Pancreas (tissue), 10 donors: Measurements from ENCODE around the gene TRPM3. TPM values are rescaled to one million over a fixed set of nuclear protein-coding genes. Genes with fewer than 3 reads are reported as not detected.

Source experiments
- ATAC-seq, 4 donors: fragments of 200-7000 bp; cut with Tn5 transposase; one replicate each; pipeline versions ENCODE4 v1.8.0 to v1.9.1; 2020; ENCODE audit warnings: mild to moderate bottlenecking in 4 of 4, moderate library complexity in 4 of 4
- DNase-seq, 6 donors: peaks; one replicate each; pipeline ENCODE4 v3.0.0-alpha.2; 2020
- FAIRE-seq: peaks from 2 replicates; lab custom pipeline; 2012; peaks lifted over from hg19 to GRCh38; lab: Jason Lieb, UNC
- H3K27ac ChIP-seq, 4 donors: fragments of 200-600 bp; sonication (generic); 1 replicate in 3 of 4; 2 replicates in 1 of 4; pipeline versions ENCODE4 v1.5.0 to v1.8.0; 2020
- H3K27me3 ChIP-seq, 4 donors: fragments of 200-600 bp; one replicate each; pipeline ENCODE4 v1.8.0; 2021
- H3K36me3 ChIP-seq, 3 donors: fragments of 200-600 bp; sonication (generic) in 1 of 3; one replicate each; pipeline versions ENCODE4 v1.5.0 to v1.8.0; 2020 to 2021
- H3K4me1 ChIP-seq, 3 donors: fragments of 200-600 bp; one replicate each; pipeline ENCODE4 v1.8.0; 2021
- H3K4me3 ChIP-seq, 4 donors: fragments of 200-600 bp; sonication (generic) in 2 of 4; one replicate each; pipeline versions ENCODE4 v1.5.0 to v1.8.0; 2020 to 2021
- H3K9me3 ChIP-seq, 4 donors: fragments of 200-600 bp; one replicate each; pipeline ENCODE4 v1.8.0; 2021
- CTCF ChIP-seq, 4 donors: fragments of 200-600 bp; sonication (generic) in 3 of 4; IDR thresholded peaks; one replicate each; pipeline versions ENCODE4 v1.5.0 to v1.8.0; 2021; ENCODE audit warnings: antibody characterized with exemption in 4 of 4
- WGBS, 2 donors: extraction: QIAGEN DNeasy Blood & Tissue Kit; methylation state at CpG; one replicate each; pipeline ENCODE4 v1.1.7; 2013; 5-methylcytosine and 5-hydroxymethylcytosine counted together
- intact Hi-C, 3 donors: fragments of 100-400 bp; cut with DNase I; formaldehyde crosslinking; loops; one replicate each; pipeline versions ENCODE4 v1.11.1 to v1.14.2; 2022
- polyA plus RNA-seq, 2 donors: library from polyadenylated mRNA; stranded (reverse); fragments of 200-250 nt; gene quantifications; one replicate each; pipeline ENCODE4 v1.2.3, GENCODE V29; 2013
- total RNA-seq, 6 donors: library from RNA; stranded (reverse); fragmentation: NEBNext Ultra II Directional in 4 of 6; extraction: Animal tissue kit (Norgen Biotek cat#: 25700) in 4 of 6; gene quantifications; one replicate each; pipeline versions ENCODE4 v1.2.1 to v1.2.4, GENCODE V29; 2021 to 2023
- donor health status: healthy with polysubstance abuse.
- donor health status: DM: no; HTN: no; CAD: no; lungs with moderate emphysema.
- donor health status: DM: no; HTN: no; CAD: no.
- donor health status: control.
- donor health status: control.
- donor health status: Bipolar disorder and iron deficiency.
- donor health status: DM: yes; HTN: yes; CAD: no.
- donor health status: DM: no; HTN: no; CAD: no.
- donor health status: DM: no; HTN: no; CAD: no.
- donor health status: DM: yes; HTN: yes; CAD: no.

Gene TRPM3
- total and polyA plus RNA-seq, 8 donors, result 0.22 to 1.9 (median 0.76) TPM

GRCh38 chr9:71032779-71033178 is 88.6 kb downstream of the TRPM3 start:
- TF ChIP-seq CTCF (IDR thresholded peaks at IDR 0.05), result no peak

GRCh38 chr9:71025728-71026127 is 95.7 kb downstream of the TRPM3 start:
- DNase-seq, result no peak
- ATAC-seq, result no peak
- Histone ChIP-seq H3K27me3 (no peaks in the 10 kb centered on the region), H3K4me1 (no peaks in the 10 kb centered on the region), H3K27ac (no peak overlapping the region), H3K9me3 (no peaks in the 10 kb centered on the region), H3K4me3 (no peak overlapping the region), H3K36me3 (no peaks in the 10 kb centered on the region)
- intact Hi-C loops, result no loop called here
- FAIRE-seq, result no peak
- 70 to 81% methylated on average over 2 of the region's 2 CpGs for WGBS, 2 donors
- no peak for TF ChIP-seq CTCF (IDR thresholded peaks at IDR 0.05)

More at GRCh38 chr9:71032779-71033178, 88.6 kb downstream of the TRPM3 start:
- Histone ChIP-seq H3K27ac (no peak overlapping the region), H3K9me3 (no peaks in the 10 kb centered on the region), H3K4me3 (no peak overlapping the region), H3K4me1 (peaks cover 0 to 4% (median 0%) of the 10 kb centered on the region in 3 donors), H3K27me3 (no peaks in the 10 kb centered on the region), H3K36me3 (no peaks in the 10 kb centered on the region)
- FAIRE-seq (no peak), DNase-seq (no peak), ATAC-seq (no peak)
- intact Hi-C loops, result no loop called here

GRCh38 chr9:71025201-71025600 is 96.2 kb downstream of the TRPM3 start:
- no peaks in the 10 kb centered on the region for H3K4me1 ChIP-seq
- intact Hi-C loops, result no loop called here
- no peak overlapping the region for H3K4me3 ChIP-seq
- H3K36me3 ChIP-seq, result no peaks in the 10 kb centered on the region
- no peak for TF ChIP-seq CTCF (IDR thresholded peaks at IDR 0.05)
- H3K9me3 ChIP-seq, result no peaks in the 10 kb centered on the region
- H3K27me3 ChIP-seq, result no peaks in the 10 kb centered on the region
- 63 to 73% methylated on average over 6 of the region's 6 CpGs for WGBS, 2 donors
- no peak for ATAC-seq
- DNase-seq, result no peak
- no peak for FAIRE-seq
- no peak overlapping the region for H3K27ac ChIP-seq

- TF ChIP-seq CTCF (IDR thresholded peaks at IDR 0.05), result no peak
- Histone ChIP-seq H3K27ac (no peak overlapping the region), H3K9me3 (peaks cover 0 to 6% (median 0%) of the 10 kb centered on the region in 4 donors), H3K4me1 (no peaks in the 10 kb centered on the region), H3K4me3 (no peak overlapping the region), H3K36me3 (no peaks in the 10 kb centered on the region), H3K27me3 (no peaks in the 10 kb centered on the region)
- WGBS, 2 donors, result 68 to 82% methylated on average over 3 of the region's 3 CpGs
- intact Hi-C loops, result no loop called here
- no peak for FAIRE-seq
- DNase-seq, result no peak
- no peak for ATAC-seq
Measured at GRCh38 chr9:71010258-71010657, 111.2 kb downstream of the TRPM3 start.

GRCh38 chr9:71005456-71005855 is 116.0 kb downstream of the TRPM3 start:
- FAIRE-seq (no peak), DNase-seq (no peak), ATAC-seq (no peak)
- no peak for TF ChIP-seq CTCF (IDR thresholded peaks at IDR 0.05)
- no peaks in the 10 kb centered on the region for H3K36me3 ChIP-seq
- no peaks in the 10 kb centered on the region for H3K4me1 ChIP-seq
- H3K27me3 ChIP-seq, result no peaks in the 10 kb centered on the region
- no peak overlapping the region for H3K27ac ChIP-seq
- H3K9me3 ChIP-seq, result peaks cover 0 to 6% (median 3%) of the 10 kb centered on the region in 4 donors
- 69 to 78% methylated on average over 2 of the region's 2 CpGs for WGBS, 2 donors
- H3K4me3 ChIP-seq, result no peak overlapping the region
- intact Hi-C loops, result no loop called here
